GM15510 (cell line): ENCODE results near the gene PPP2R1B.

Experiments used
- POLR2A ChIP-seq: IDR thresholded peaks from 3 replicates; pipeline ENCODE4 v1.6.1; 2011; ENCODE audit warnings: borderline replicate concordance; ENCODE audit not compliant: insufficient read length; ENCODE audit errors: extremely low read depth

Gene PPP2R1B

DNA sequence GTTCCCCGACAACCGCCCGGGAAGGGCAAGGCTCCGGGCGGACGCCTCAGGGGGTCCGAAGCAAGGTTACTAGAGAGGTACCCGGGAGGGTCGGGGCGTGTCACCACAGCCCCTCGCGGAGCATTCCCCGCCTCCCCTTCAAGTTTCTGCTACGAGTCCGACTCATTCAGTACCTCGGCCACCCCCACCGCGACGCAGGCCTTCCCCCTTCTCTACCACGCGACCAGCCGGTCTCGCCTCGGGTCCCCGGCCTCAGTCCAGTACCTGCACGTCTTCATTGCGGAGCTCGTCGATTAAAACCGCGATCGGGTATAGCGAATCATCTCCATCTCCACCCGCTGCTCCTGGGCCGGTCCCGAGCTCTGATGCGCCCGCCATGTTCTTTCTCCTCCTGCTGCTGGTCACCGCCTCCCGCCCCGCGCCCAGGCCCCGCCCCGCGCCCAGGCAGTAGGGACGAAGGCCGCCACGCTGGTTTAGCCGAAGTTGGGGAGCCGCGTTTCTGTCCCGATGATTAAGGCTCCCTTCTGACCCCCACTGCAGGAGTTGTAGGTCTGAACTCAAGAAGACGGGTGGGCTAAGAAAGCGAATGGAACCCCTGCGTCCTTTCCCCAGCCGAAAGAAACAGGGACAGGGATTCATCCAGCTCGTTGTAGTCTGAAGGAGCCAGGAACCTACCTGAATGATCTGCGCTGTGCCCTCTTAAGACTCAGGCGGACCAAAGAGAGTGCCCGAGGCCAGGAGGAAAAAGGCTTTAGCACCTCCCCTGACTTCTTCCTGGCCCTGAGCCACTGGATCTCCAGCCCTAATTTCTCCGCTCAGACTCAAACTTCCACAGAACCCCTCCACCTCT is at the start of gene PPP2R1B:
Gene PPP2R1B (minus strand): TSS at position 406 of the 850 bp plus-strand sequence. CDS start 28 bp downstream, at position 378.
- peak; percentile 63 for TF ChIP-seq POLR2A

DNA sequence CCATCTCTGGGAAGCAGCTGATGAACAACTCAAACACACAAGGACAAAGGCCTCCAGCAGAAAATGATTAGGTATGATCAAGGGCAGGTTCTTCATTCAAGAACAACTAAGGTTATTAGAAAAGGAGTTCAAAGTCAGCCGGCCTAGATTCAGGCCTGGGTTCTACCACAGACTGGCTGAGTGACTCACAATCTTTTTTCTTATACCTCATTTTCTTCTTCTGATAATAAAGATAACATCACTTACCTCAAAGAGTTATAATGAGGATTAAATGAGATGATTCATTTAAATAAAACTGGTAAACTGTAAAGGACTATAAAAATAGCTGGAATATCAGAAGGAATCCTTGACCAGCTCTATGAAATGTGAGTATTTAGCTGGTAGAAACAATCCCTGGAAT is 49.3 kb upstream of the PPP2R1B start:
- no peak for TF ChIP-seq POLR2A

DNA sequence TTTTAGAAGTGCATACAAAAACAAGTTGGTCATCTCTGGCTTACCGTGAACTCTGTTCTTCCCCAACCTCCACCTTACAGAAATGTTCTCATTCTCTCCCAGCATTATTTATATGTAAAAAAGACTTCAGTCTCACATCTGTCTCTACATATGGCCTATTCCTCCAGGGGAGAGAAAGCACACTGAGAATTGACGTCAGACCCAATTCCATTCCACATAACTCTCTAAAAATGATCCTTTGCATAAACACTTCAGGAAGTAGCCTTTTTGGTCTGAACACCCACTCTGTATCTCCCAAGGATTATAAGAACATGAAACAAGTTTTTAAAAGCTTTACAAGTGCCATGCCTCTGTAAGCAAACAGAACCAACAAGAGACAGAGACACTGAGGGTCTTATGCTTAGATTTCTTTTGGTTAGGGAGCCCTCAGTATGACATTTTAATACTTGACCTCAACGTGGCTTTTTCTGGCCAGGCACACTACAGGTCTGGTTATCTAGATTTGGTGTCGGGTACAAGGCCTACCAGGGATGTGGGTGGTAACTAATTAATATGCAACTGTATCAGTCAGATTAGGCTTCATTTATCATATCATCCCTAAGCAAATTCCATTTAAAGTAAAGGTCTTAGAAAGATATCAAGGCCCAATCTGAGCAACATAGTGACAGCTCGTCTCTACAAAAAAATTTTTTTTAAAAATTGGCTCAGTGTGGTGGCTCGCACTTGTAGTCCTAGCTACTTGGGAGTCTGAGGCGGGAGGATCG is 48.5 kb upstream of the PPP2R1B start:
- no peak for TF ChIP-seq POLR2A

DNA sequence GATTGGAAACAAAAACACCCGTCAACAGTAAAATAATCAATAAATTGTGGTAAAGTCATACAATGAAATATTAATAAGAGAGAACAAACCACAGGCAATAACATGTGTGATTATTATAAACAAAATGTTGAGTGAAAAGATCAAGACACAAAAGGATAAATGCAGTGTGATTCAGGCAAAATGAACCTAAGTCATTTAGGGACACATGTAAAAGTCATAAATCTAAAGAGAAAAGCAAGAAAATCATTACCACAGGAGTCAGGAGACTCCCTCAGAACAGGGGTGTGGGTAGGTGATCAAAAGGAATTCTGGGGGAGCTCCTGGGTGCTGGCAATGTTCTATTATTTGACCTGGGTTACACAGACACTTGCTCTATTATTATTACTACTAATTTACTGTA is 47.9 kb upstream of the PPP2R1B start:
- TF ChIP-seq POLR2A = no peak

DNA sequence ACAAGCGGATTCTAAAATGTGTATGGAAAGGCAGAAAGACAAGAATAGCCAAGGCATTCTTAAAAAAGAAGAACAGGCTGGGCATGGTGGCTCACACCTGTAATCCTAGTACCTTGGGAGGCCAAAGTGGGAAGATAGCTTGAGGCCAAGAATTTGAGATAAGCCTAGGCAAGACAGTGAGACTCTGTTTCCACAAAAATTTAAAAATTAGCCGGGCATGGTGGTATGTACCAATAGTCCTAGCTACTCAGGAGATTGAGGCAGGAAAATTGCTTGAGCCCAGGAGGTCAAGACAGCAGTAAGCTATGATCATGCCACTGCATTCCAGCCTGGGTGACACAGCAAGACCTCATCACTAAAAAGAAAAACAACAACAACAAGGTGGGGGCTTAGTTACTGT is 46.0 kb upstream of the PPP2R1B start:
- no peak for TF ChIP-seq POLR2A

DNA sequence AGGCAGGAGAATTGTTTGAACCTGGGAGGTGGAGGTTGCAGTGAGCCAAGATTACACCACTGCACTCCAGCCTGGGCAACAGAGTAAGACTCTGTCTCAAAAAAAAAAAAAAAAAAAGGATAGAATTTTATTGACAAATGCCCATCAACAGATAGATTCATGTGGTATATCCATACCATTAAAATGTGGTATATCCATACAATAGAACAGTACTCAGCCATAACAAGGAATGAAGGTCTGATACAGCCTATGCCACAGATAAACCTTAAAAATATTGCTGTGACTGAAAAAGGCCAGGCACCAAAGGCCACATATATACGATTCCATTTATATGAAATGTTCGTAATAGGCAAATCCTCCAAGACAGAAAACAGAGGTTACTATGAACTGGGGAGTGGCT is 45.3 kb upstream of the PPP2R1B start:
- TF ChIP-seq POLR2A = no peak

DNA sequence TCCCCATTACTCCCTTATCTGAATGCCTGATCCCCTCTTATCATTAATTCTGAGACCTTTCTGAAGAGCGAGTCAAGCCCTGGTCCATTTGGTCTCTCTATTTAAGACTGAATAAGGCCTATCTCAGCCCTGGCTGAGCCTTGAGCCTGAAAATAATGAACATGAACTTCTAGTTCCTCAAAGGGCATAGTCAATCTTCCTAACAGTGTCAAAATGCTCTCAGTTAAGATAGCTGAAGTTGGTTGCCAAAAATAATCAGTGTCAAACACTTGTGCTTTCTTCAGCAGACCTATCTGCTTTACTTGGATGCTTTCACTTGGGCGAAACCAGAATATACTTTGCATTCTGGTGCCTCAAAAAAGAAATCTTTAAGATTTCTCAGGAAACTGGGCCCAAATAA is 42.6 kb upstream of the PPP2R1B start:
- TF ChIP-seq POLR2A = no peak

DNA sequence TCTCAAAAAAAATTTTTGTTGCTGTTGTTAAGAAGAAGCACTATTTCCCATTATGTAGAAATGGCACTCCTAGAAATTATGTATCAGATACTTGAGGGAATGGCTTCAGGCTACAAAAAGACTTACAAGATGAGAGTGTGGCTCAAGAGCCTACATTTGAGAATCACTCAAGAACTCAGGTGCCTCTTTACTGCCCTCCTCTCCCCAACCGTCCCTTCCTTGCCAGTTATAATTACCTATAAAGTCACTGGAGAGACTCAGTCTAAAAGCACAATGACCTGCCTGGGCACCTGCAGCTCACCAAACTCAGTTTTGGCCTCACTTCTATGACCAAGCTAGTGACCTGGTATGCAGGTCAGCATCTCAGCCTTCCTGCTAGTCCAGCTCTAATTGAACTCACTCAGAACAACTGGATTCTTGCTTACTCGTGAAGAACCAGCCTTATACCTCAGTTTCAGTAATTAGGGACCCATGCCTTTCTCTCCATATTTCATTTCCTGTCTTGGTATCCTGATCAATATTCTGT is 41.9 kb upstream of the PPP2R1B start:
- no peak for TF ChIP-seq POLR2A

DNA sequence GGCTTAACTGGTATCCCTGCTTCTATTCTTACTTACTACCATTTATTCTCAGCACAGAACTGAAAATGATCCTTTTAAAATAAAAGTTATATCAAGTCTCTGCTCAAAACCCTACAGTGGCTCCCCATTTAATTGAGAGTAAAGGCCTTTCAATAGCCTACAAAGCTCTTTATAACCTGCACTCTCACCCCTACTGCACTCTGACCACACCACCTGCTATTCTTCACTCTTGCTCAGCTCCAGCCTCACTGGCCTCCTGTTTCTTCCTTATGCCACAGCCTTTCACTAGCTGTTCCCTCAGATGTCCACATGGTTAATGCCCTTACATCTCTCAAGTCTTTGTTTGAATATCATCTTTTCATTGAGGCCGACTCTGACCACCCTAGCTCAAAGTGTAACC is 40.9 kb upstream of the PPP2R1B start:
- TF ChIP-seq POLR2A = no peak

DNA sequence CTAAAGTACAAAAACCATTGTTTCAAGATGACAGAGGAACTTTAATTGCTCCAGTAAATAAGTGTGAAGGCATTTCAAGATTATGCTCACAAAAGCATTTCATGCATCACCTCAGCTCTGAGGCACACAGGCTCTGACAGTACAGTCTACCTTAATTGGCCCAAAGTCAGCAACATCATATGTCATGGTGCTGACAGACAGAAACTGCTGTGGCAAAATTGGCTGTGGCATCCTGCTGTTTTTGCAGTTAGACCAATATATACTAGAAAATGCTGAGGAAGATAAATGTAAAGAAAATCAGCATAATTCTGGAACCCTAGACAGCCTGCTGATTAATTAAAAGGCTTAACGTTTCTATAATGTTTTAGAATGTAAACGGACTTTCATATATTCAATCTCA is 34.9 kb upstream of the PPP2R1B start:
- TF ChIP-seq POLR2A = no peak

DNA sequence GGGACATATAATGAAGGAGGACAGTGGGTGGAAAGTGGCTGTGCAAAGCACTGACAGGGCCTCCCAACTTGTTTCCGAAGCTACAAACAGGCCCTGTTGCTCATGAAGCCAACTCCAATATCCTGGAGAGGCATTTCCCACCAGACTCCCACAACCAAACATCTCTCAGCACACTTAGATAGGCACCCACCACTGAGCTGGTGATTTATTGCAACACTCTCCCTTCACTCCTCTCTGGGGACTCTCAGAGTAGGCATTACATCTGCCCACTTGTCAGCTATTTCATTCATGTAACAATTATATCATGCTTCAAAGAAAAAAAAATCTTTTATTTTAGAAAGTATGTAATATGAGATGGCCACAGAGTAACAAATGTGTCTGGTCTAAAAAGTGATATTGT is 32.1 kb upstream of the PPP2R1B start:
- no peak for TF ChIP-seq POLR2A

DNA sequence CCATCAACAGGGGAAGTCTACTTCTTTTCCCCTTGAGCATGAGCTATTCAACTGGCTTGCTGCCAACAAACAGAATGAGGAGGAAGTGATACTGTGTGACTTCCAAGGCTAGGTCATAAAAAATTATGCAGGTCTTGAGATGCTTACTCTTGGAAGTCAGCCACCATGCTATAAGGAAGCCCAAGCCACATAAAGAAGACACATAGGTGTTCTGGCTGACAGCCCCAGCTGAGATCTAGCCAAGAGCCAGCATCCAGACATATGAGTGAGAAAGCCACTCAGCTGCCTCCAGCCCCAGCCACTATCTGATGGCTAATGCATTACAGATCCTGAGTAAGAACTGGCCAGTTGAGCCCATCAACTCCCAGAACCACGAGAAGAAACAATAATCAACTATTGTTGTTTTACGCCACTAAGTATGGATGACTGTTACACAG is 31.0 kb upstream of the PPP2R1B start:
- no peak for TF ChIP-seq POLR2A

DNA sequence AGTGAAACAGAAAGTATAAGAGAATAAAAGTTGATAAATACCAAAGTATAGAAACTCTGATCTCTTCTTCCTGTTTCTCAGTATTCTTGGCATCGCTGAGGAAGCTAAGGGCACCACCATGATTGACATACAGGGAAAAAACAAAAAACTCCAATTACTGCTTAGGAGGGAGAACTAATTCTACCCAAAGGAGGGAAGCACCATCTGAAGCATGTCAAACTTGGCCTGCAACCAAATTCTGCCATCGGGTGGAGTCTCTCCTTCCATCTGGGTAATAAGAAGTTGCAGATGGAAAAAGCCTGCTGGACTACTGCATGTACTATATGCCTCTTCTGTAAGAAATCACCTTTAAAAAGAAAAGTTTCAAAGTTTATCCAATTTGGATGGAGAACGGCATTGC is 30.5 kb upstream of the PPP2R1B start:
- TF ChIP-seq POLR2A = no peak

DNA sequence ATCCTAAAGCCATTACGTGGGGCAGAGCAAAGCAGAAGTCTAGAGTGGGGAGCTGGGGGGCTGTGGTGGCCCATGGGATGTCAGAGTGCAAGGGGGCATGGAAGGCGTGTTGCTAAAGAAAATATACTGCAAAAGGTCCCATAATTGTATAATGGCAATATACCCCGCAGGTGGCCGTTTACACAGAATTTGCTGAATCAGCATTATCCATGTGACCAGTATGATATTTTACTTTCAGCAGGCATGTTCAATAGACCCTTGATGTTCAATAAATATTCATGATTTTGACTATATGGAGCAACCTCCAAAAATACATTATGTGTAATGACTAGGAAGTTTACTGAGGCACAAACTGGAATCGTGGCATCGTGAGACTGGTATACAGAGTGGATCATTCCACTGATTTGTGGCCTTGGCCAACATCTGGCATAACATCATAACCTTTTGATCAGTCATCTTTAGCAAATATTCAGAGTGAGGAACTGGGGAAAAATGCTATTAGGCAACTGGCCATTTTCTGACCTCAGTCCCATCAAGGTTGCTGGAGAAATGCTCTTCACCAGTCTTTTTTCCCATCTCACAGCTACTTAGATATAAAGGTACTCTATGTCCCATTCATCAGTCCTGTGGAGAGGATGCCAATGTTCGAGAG is 29.3 kb upstream of the PPP2R1B start:
- no peak for TF ChIP-seq POLR2A

DNA sequence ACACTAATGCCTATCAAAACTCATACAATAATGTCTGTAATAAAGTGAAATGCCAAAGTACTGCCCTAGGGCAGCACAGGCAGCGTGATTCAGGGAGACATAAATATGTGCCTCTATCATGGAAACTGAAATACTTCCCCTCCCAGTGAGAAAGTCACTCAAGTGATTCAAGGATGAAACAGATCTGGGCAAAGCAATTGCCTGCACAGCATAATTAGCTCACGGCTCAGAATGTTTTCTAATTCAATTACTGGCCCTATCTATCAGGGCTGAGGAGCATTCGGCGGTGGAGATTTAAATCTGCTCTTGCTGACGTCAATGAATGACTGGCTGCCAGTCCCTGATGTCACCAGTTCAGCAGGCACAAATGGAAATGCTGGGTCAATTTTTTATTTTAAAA is 27.7 kb upstream of the PPP2R1B start:
- TF ChIP-seq POLR2A = no peak
